ENCODE results near the gene VPS37C.

- TF ChIP-seq, protein P1, sequence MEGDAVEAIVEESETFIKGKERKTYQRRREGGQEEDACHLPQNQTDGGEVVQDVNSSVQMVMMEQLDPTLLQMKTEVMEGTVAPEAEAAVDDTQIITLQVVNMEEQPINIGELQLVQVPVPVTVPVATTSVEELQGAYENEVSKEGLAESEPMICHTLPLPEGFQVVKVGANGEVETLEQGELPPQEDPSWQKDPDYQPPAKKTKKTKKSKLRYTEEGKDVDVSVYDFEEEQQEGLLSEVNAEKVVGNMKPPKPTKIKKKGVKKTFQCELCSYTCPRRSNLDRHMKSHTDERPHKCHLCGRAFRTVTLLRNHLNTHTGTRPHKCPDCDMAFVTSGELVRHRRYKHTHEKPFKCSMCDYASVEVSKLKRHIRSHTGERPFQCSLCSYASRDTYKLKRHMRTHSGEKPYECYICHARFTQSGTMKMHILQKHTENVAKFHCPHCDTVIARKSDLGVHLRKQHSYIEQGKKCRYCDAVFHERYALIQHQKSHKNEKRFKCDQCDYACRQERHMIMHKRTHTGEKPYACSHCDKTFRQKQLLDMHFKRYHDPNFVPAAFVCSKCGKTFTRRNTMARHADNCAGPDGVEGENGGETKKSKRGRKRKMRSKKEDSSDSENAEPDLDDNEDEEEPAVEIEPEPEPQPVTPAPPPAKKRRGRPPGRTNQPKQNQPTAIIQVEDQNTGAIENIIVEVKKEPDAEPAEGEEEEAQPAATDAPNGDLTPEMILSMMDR (IDR thresholded peaks at IDR 0.05), result no peak
- TF ChIP-seq EP300 (IDR thresholded peaks at IDR 0.05) (no peak), POLR2A (IDR thresholded peaks at IDR 0.05) (no peak)
These were observed 48.0 kb downstream of the VPS37C start for GRCh38 chr11:61113201-61113600.

Measured in ovary (tissue), 3 donors.